NCI-H1930 (cell line): ENCODE data around the gene SNX33.
"Not testable (repeated sequence)": the region's sequence is repeated elsewhere in the genome, so short reads cannot be mapped to it uniquely, and the experiment has no call there.

ENCODE experiments used
- DNase-seq, 2 experiments: peaks; one replicate each; lab custom pipeline; 2025; lab: John Stamatoyannopoulos, UW

The SNX33 gene, protein sequence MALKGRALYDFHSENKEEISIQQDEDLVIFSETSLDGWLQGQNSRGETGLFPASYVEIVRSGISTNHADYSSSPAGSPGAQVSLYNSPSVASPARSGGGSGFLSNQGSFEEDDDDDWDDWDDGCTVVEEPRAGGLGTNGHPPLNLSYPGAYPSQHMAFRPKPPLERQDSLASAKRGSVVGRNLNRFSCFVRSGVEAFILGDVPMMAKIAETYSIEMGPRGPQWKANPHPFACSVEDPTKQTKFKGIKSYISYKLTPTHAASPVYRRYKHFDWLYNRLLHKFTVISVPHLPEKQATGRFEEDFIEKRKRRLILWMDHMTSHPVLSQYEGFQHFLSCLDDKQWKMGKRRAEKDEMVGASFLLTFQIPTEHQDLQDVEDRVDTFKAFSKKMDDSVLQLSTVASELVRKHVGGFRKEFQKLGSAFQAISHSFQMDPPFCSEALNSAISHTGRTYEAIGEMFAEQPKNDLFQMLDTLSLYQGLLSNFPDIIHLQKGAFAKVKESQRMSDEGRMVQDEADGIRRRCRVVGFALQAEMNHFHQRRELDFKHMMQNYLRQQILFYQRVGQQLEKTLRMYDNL

DNA sequence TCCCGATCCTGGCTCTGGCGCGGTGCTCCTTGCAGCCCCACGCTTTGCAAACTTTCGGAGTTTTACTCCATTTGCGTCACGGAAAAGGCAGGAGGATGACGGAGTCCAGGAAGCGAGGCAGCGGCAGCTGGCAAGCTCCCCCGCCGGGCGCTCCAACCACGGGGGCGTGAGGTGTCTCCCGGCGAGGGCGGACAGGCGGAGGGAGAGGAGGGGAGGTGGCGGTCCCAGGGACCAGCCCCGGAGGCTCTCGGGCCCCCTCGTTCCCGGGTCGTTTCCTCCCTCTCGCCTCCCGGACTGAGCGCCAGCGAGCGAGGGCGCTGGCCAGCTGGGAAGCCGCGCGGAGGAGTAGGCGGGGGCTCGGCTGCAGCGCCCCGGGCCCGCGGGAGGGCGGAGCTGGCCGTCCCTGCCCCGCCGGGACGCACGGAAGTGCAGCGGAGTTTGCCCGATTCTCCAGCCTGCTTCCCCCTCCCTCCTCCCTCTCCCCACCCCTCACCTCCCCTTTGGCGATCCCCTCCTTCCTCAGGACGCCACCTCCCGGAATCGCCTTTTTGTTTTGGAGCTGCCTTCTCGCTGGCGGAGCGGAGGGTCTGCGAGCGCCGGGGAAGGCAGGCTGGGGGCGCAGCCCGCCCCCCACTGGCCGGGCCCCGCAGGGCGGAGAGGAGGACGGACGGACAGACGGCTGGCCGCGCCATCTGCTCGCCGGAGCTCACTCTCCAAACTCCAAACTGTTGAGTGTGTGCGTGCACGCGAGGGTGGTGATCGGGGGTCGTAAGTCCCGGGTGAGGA lies at the start of gene SNX33:
Gene SNX33 (plus strand): TSS at position 543 of the 786 bp plus-strand sequence. CDS start 1,191 bp downstream, outside the sequence.
- DNase-seq = peak in 1 of 2 experiments; percentile 55

DNA sequence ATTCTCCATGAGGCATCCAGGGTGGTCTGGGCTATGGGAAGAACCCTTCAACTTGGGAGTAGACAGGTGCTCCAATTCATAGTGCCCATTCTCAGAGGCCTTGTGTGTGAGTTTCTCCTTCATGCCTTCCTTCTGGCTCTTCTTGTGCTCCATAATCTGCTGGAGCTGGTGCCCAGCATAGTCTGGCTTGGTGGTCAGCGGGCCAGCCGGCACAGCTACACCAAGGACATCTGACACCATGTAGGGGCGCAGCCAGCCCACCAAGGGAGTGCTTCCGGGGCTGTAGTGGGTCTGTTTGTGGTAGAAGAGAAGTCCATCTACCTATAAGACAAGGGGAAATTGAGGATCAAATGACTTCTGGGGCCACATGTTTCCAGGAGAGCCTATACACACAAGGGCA lies 49.4 kb upstream of the SNX33 start:
- DNase-seq = no peak

DNA sequence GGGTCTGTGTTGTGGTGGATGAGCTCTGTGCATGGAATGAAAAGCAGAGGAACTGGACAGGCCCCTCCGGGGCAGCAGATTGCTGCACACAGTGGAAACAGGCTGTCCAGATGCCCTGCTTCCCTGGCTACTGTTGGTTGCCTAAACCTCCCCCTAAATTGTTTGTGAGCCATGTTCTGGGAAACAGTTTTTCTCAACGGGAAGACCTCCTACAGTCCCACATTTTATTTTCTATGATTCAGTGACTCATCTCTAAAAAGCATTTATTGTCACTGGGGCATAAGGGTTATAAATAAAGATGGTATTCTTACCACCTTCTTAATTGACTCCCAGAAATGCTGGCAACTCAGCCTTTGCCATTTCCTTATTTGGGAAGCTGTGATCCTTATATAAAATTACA lies 48.3 kb upstream of the SNX33 start:
- DNase-seq = no peak

DNA sequence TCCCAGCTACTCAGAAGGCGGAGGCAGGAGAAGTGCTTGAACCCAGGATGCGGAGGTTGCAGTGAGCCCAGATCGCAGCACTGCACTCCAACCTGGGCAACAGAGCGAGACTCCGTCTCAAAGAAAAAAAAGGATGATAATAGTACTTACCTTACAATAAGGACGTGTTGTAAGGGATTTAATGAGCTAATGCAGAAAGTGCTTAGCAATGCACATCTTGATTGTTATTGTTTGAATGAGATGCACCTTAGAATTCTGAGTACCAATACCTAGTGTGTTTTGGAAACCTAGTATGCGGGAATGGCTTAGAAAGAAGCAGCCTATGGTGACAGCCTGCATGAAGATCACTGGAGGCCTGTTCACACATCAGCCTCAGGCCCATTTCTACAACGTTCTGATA lies 41.7 kb upstream of the SNX33 start:
- no peak for DNase-seq

DNA sequence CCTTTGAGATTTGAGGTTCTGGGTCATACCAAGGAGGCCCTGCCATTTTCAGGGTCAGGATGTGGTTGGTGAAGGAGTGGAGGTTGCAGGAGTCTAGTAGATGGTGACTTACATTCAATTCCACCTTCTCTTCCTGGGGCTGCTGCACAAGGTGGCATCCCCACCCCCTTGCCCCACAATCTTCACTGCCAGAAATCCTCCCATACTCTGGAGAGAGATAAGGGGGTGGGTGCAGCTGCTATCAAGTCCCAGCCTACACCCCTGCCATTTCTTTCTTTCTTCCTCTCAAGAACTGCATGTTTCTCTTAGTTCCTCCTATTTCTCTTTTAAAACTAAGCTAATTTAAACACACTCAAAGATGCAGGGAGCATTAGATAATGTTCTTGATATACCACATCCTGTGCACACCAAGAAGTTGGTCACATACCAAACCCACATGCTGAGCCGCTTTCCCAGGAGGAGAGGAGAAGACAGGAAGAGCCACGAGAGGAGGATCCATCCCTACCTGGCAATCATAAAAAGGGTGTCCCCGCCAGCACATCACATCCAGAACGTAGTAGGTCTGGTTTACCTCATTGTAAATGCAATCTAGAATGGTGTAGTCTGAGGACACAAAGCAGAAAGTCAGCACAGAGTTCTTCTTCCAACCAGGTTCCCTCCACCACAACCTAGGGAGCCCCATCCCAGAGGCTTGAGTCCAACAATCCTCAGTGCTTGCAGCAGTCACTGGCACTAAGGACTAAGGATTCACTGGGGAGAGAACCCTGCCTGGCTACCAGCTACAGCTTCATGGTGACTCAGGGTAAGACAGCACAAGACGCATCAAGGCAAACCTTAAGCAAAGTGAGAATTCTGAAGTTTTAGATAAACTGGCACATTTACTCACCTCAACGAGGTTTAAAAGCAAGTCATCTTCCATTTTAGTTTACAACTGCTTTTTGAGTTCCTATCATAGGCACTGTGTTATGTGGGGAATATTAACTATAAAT lies 40.7 kb upstream of the SNX33 start:
- no peak for DNase-seq

DNA sequence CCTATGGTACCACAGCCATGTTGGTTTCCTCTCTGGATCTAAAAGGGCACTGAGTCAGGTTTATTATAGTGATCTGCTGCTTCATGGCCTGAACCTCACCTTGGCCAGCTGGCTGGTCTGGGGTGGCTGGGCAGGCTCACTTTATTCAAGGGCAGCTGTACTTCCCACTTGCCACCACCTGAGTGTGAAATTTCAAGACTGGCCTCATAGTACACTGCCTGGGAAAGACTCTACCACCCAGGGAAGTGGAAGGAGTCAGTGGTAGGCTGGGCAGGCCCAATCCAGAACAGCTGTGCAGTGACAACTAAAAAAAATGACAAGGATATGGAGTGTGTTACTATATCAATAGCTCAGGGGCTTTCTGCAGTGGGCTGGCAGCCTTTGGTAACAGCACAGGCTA lies 30.9 kb upstream of the SNX33 start:
- DNase-seq = no peak

DNA sequence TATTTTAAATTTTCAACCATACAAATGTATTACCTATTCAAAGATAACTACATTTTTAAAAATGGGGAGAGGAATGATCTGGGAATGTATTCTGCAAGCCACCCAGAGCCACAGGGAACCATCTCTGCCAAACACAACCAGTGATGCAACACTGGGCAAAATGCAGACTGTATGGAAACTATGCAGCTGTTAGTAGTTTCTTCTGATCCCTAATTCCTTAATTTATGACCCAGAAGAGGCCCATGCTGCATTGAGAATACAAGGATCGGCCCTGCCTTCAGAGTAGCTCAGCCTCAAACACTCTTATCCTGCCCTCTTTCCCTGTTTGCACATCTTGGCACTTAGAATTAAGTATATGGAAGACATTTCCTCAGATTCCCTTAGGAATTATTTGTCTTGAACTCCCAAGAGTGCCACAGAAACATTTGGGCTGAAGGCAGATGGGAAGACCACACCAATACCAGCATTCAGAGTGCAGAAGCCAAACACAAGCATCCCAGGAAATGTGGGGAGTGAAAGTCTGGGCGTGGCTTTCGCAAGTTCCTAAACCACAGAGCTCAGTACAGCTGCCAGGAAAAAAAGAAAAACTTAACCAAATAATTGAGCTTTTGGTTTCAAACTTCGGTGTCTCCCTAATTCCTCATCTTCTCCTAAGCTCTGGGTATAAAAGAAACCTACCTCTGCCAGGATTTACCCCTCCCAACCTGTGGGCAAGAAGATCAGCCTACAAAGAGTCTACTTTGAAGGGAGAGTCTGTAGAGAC lies 27.5 kb upstream of the SNX33 start:
- no peak for DNase-seq

DNA sequence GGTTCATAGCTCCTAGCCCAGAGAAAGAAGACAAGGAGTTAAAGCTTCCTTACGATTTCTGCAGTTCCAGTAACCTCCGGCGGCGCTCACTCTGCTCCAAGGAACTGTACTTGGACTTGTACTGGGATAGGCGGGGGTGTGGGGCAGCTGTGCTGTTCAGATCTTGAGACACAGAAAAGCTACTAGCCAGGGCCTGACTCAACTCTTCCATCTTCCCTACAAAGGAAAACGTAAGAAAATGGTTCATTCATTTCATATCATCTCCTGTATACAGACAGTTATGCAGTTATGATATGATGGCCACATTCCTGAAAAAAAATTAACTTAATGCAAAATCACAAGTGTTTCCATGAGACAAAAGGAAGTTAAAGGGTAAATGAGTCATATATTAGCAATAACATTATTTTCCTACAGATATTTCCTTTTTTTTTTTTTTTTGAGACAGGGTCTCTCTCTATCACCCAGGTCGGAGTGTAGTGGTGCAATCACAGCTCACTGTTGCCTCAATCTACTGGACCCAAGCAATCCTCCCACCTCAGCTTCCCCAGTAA lies 26.8 kb upstream of the SNX33 start:
- DNase-seq = no peak

DNA sequence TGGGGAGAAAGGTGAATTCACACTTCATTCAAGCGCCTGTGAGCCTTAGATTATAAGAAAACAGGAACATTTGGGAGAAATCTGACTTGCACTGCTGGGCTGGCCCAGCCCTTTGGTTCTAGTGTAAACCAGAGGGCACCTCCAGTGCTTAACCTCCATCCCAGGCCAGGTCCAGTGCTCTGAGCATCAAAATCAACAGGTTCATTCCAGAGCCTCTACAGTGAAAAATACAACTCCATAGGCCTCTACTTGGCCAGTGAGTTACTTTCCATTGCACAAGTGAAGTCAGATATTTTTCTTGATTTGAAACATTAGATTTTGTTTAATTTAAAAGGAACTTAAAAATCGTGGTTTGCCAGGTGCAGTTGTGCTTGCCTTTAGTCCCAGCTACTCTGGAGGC lies 25.2 kb upstream of the SNX33 start:
- DNase-seq = no peak

DNA sequence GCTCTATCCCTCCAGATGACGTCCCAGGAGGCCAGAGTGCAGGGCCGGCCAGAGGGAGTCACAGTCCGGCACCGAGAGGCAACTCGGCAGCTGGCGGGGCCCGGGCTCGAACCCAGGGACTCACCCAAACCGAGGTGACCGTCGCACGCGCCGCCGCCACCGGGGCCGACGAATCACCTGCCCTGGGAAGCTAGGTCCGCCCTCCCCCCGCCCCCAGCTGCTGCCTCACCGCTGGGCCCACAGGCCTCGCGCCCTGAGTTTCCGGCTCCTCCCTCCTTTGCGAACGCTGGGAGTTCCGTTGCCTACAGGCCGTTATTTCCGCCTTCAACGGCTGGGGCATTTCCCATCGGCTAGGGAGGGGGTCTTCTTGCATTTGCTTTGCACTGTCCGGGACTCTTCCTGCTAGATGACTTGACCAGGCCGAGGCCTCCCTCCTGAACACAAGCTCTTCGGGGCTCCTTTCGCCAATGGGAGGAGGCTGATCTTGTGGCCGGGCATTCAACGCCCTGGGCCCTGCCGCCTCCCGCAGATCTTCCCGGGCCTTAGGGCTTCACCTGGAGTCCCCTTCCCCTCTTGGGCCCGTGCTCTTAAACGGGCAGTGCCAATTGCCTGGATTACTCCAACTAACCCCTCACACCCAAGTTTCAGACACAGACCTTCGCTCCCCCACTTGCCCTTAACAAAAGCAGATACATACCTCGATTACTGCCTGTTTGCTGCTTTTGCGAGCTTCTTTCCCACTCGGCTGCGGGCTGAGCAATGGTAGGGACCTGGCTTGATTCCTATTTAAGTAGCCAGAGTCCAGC lies 22.0 kb upstream of the SNX33 start, which contains the start of gene SNUPN:
Gene SNUPN (minus strand): TSS at position 184 of the 806 bp plus-strand sequence. CDS start 4,674 bp downstream, outside the sequence.
- peak; percentile 66 to 80 for DNase-seq

DNA sequence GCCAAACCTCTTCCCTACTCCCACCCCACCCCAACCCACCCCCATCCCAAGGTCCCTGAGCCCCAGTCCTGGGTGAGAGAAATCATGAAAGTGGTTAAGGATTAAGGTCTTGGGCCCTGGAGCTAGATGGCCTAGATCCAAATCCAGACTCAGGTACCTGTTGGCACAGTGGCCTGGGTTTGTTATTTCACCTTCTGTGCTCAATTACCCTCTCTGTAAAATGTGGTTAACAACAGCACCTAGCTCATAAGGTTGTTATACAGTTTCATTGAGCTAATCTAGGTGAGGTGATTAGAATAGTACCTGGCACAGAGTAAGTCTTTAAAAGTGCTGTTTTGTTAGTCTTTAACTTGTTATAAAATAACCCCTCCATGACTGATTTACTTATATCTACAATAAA lies 15.8 kb upstream of the SNX33 start:
- no peak for DNase-seq

DNA sequence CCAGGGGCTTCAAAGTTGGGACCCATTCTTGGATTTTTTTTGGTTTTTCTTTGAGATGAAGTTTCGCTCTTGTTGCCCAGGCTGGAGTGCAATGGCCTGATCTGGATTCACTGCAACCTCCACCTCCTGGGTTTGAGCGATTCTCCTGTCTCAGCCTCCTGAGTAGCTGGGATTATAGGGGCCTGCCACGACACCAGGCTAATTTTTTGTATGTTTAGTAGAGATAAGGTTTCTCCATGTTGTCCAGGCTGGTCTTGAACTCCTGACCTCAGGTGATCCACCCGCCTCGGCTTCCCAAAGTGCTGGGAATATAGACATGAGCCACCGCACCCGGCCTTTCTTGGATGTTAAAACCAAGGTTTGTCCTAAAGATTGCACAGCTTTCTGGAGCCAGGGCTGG lies 13.8 kb upstream of the SNX33 start:
- not testable (repeated sequence) for DNase-seq

DNA sequence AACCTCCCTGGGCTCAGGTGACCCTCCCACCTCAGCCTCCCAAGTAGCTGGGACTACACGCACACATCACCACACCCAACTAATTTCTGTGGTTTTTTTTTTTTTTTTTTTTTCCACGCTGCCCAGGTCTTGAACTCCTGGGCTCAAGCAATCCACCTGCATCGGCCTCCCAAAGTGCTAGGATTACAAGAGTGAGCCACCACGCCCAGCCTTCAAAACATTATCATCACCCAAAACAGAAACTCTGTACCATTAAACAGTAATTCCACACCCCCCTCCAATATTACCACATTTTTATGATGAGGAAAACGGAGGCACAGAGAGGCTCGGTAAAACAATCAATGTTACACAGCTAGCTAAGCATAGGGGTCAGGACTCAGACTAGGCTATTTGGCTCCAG lies 11.7 kb upstream of the SNX33 start:
- DNase-seq = no peak

DNA sequence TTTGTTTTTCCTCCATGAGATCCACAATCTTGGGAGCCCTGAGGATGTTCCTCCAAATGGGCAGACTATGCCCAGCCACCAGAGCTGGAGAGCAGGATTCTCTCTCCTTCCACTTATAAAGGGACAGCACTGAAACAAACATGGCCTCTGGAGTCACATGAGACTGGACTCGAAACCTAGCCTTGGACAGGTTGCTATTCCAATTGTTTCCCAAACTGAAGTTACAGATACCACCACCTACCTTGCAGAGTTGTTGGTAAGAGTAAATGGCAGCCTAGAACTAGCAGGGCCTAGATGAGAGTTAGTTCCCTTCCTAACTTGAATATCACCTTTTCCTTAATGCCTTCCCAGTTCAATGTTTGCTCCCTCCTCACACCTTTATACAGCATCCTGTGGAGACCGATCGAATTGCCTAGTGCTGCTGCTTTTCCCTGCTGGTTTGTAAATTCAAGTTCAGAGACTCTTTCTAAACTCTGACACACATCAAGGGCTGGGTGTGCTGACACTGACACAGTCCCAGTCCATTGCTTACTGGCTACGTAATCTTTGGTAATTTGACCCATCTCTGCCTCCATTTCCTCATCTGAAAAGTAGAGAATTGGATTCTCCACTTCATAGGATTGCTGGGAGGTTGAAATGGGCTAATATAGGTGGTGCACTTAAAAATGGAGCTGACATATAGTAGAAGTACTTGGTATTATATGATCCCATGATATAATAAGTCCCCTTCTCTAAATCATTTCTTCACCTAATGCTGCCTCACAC lies 10.3 kb upstream of the SNX33 start:
- no peak for DNase-seq

DNA sequence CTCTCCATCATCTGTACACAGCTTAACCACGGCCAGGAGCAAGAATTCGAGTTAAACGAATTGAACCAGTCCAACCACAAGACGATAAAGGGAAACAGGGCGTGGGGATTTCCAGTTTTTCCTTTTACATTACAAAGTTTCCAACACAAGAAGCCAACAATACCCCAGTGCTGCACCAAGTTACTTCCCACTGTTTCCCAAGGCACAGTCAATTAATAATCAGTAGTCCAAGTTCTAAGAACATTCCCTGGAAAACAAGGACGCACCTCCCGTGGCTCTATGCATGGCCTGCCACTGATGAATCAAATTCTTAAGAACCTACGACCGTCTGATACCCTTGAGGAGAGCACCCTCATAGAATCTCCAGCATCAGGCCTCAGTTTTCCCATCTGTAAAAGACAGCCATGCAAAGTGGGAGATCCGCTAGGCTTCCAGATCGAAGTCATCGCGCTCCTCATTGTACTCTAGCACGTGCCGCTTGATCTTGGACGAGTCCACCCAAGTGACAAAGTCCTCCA lies 8.5 kb upstream of the SNX33 start:
- DNase-seq = no peak

DNA sequence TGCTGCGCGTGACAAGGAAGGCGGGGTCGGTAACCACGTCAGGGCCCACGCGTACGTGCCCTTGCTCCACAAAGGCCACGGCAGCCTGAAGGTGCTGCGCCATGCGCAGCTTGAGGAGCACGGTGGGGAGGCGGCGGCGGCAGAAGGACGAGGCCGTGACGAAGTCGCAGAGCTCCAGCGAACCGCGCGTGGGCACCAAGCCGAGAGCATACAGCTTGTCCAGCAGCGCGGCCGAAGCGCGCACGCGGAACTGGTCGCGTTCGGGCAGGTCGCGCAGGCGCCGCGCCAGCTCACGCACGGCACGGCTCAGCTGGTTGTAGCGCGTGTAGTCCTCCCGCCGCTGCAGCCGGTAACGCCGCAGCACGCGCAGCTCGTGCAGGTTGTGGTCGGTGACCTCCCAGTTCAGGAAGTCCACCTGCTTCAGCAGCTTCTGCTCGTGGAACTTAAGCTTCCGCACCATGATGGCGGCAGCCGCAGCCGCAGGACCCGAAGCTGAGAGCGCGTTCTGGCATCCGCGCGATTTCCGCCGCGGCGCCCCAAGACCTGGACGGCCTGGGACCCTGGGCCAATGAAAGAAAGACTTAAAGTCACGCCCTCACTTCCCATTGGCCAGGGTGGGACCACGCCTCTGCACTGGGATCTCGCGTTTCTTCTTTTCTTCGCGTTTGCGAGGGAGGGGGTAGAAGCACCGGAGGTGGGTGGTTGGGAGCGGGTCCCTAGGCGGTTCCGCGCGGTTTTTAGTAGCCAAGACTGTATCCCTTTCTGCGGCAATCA lies 7.8 kb upstream of the SNX33 start, which contains the start of gene IMP3:
Gene IMP3 (minus strand): TSS at position 516 of the 774 bp plus-strand sequence. CDS start 56 bp downstream, at position 460.
- DNase-seq = peak; percentile 92 to 93

DNA sequence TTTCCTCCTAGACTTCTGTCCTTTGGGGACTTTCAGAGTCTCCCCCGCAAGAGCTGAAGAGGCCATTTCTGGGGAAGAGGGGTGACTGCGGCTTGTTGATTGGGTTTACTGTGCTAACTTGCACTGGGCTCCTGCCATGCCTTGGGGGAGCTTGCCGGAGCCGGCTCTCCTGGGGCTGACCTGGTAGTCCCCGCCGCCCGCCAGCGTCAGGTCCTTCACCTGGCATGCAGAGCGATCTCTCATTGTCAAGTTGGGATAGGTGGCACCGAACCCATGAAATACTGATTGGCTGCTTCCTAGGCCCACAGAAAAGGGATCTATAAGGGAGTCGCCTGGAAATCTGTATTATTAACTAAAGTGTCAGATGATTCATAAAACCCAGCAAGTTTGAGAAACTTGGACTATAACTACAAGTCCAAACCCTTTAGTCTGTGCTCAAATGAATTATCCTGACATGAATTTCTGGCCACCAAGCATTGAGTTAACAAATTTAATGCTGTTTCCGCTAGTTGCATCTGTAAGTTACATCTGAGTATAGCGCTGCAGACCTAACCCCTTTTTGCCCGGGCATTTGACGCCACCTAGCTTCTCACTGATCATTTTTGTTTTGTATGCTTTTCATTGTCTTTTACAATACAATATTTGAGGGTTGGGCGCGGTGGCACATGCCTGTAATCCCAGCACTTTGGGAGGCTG lies 7.1 kb upstream of the SNX33 start:
- peak; percentile 25 to 43 for DNase-seq
